A549 treated with DMSO at 1 μM for 4 hours (cell line): ENCODE results near the gene PHKG1. TPM values are rescaled to one million over a fixed set of nuclear protein-coding genes. Genes with fewer than 3 reads are reported as not detected.

Source experiments
- total RNA-seq: library from RNA; stranded (reverse); fragments of 200-300 nt; extraction: Qiagen RNA extraction; gene quantifications from 5 replicates; pipeline ENCODE4 v1.2.3, GENCODE V29; 2022; ENCODE audit warnings: low read depth

PHKG1 gene
- total RNA-seq, result 0.52 to 0.68 TPM (median 0.63 TPM) in 5 replicates

GRCh38 chr7:56092789-56093531 is at the start of gene PHKG1:
Gene PHKG1, minus strand, starts transcription at chr7:56092952. Its CDS starts 4,011 bp downstream, at chr7:56088941.

GRCh38 chr7:56115852-56116538 is 23.2 kb upstream of the PHKG1 start, which contains the start of gene NUPR2:
Gene NUPR2, minus strand, starts transcription at chr7:56116417. Its CDS starts 103 bp downstream, at chr7:56116314.

GRCh38 chr7:56106108-56107073 is 13.6 kb upstream of the PHKG1 start, which contains the start of gene CHCHD2:
Gene CHCHD2, minus strand, starts transcription at chr7:56106476. Its CDS starts 63 bp downstream, at chr7:56106413.

GRCh38 chr7:56063882-56064625 is 28.7 kb downstream of the PHKG1 start, which contains the start of gene SUMF2:
Gene SUMF2, plus strand, starts transcription at chr7:56064286. Its CDS starts 26 bp downstream, at chr7:56064312.

GRCh38 chr7:56051339-56052191 is 41.2 kb downstream of the PHKG1 start, which contains the start of the genes CCT6A and PSPH:
Gene CCT6A, plus strand, starts transcription at chr7:56051765. Its CDS starts 84 bp downstream, at chr7:56051849.
Gene PSPH, minus strand, starts transcription at chr7:56051444. Its CDS starts 30,232 bp downstream, at chr7:56021212.

Other genes starting within 250 kb of the PHKG1 start
- gene SEPTIN14, start 230.2 kb downstream of the PHKG1 start, total RNA-seq, result not detected in 5 replicates
- 0.61 to 1.2 TPM (median 0.76 TPM) in 5 replicates for gene ZNF713, start 205.5 kb downstream of the PHKG1 start, total RNA-seq
- 24.4 to 29.0 TPM (median 28.7 TPM) in 5 replicates for gene MRPS17, start 141.1 kb downstream of the PHKG1 start, total RNA-seq
- gene NIPSNAP2, start 128.4 kb downstream of the PHKG1 start, total RNA-seq, result 40.6 to 59.0 TPM (median 50.6 TPM) in 5 replicates
- gene PSPH, start 41.5 kb downstream of the PHKG1 start, total RNA-seq, result 27.6 to 35.0 TPM (median 30.6 TPM) in 5 replicates
- 257 to 310 TPM (median 300 TPM) in 5 replicates for gene CCT6A, start 41.2 kb downstream of the PHKG1 start, total RNA-seq
- 115 to 121 TPM (median 117 TPM) in 5 replicates for gene SUMF2, start 28.7 kb downstream of the PHKG1 start, total RNA-seq
- gene CHCHD2, start 13.5 kb upstream of the PHKG1 start, total RNA-seq, result 605 to 711 TPM (median 671 TPM) in 5 replicates
- gene NUPR2, start 23.5 kb upstream of the PHKG1 start, total RNA-seq, result not detected in 5 replicates